OCI-LY1 (cell line): ENCODE data around the gene NGFR.
A peak's percentile ranks its signal among the peaks of the same experiment; 100 is the strongest.

Source experiments
- H2AFZ ChIP-seq: fragments of 200-600 bp; sonication (generic), shearing (Covaris generic); 2 replicates; pipeline ENCODE4 v1.6.0; 2014; ENCODE audit warnings: antibody characterized with exemption, mild to moderate bottlenecking, low read length
- H3F3A ChIP-seq: fragments of 200-600 bp; sonication (generic), shearing (Covaris generic); 2 replicates; pipeline ENCODE4 v1.6.0; 2014; ENCODE audit warnings: mild to moderate bottlenecking, antibody characterized with exemption, low read length, moderate library complexity; ENCODE audit not compliant: insufficient read depth
- H3K27ac ChIP-seq: fragments of 200-600 bp; sonication (generic); 2 replicates; pipeline ENCODE4 v1.5.1; 2014; ENCODE audit warnings: low read length, mixed run types, mild to moderate bottlenecking, low read depth; ENCODE audit not compliant: poor library complexity, severe bottlenecking
- H3K27me3 ChIP-seq: fragments of 200-600 bp; sonication (generic); 2 replicates; pipeline ENCODE4 v1.6.0; 2014; ENCODE audit warnings: antibody characterized with exemption, mild to moderate bottlenecking, low read length, moderate library complexity; ENCODE audit not compliant: insufficient read depth
- H3K36me3 ChIP-seq: fragments of 200-600 bp; sonication (generic); 2 replicates; pipeline ENCODE4 v1.6.1; 2014; ENCODE audit warnings: mild to moderate bottlenecking, antibody characterized with exemption, low read length, moderate library complexity, mixed read lengths; ENCODE audit not compliant: insufficient read depth
- H3K4me1 ChIP-seq: fragments of 200-600 bp; sonication (generic); 2 replicates; pipeline ENCODE4 v1.5.1; 2014; ENCODE audit warnings: mild to moderate bottlenecking, low read length, moderate library complexity; ENCODE audit not compliant: insufficient read depth, severe bottlenecking
- H3K4me2 ChIP-seq: fragments of 200-600 bp; sonication (generic), shearing (Covaris generic); 2 replicates; pipeline ENCODE4 v1.6.1; 2014; ENCODE audit warnings: low read length
- H3K4me3 ChIP-seq: fragments of 200-600 bp; sonication (generic); 2 replicates; pipeline ENCODE4 v1.5.1; 2014; ENCODE audit warnings: low read length, low read depth, mild to moderate bottlenecking, mixed read lengths; ENCODE audit not compliant: poor library complexity, severe bottlenecking
- H3K79me2 ChIP-seq: fragments of 200-600 bp; shearing (Covaris generic); 2 replicates; pipeline ENCODE4 v1.6.1; 2016; ENCODE audit warnings: mixed run types, low read length, mixed read lengths; ENCODE audit not compliant: insufficient read depth
- H3K9ac ChIP-seq: fragments of 200-600 bp; sonication (generic), shearing (Covaris generic); 2 replicates; pipeline ENCODE4 v1.6.1; 2014; ENCODE audit warnings: mild to moderate bottlenecking, low read length, mixed read lengths
- H3K9me2 ChIP-seq: fragments of 200-600 bp; sonication (generic), shearing (Covaris generic); 2 replicates; pipeline ENCODE4 v1.6.1; 2014; ENCODE audit warnings: low read depth, mild to moderate bottlenecking, low read length, mixed read lengths
- H3K9me3 ChIP-seq: fragments of 200-600 bp; shearing (Covaris generic); 2 replicates; pipeline ENCODE4 v1.6.1; 2014; ENCODE audit warnings: low read length, mixed read lengths
- H4K20me1 ChIP-seq: fragments of 200-600 bp; sonication (generic), shearing (Covaris generic); 2 replicates; pipeline ENCODE4 v1.6.0; 2016; ENCODE audit warnings: mild to moderate bottlenecking, low read length; ENCODE audit not compliant: insufficient read depth
- CTCF ChIP-seq: fragments of 200-600 bp; sonication (generic), shearing (Covaris generic); IDR thresholded peaks from 2 replicates; pipeline ENCODE4 v1.5.1; 2017; ENCODE audit warnings: mild to moderate bottlenecking, antibody characterized with exemption, low read length, moderate library complexity, mixed read lengths
- EZH2 ChIP-seq: fragments of 200-600 bp; sonication (generic), shearing (Covaris generic); IDR thresholded peaks from 2 replicates; pipeline ENCODE4 v1.8.0; 2017; ENCODE audit warnings: borderline replicate concordance, mixed run types, mild to moderate bottlenecking, antibody characterized with exemption, low read length, moderate library complexity, mixed read lengths

The NGFR gene

GRCh38 chr17:49450181-49450580 is 44.9 kb upstream of the NGFR start:
- Histone ChIP-seq H3K27me3 (peaks cover 10% of the 10 kb centered on the region), H3K9me2 (no peaks in the 10 kb centered on the region), H3K4me1 (peaks cover 6% of the 10 kb centered on the region), H3K36me3 (no peaks in the 10 kb centered on the region), H3K9ac (no peak overlapping the region), H2AFZ (no peak overlapping the region), H3K4me2 (no peak overlapping the region), H3K79me2 (no peaks in the 10 kb centered on the region), H3K9me3 (no peaks in the 10 kb centered on the region), H4K20me1 (no peaks in the 10 kb centered on the region), H3K4me3 (no peak overlapping the region), H3F3A (no peaks in the 10 kb centered on the region), H3K27ac (no peak overlapping the region)
- no peak for TF ChIP-seq EZH2
- no peak for TF ChIP-seq CTCF

DNA sequence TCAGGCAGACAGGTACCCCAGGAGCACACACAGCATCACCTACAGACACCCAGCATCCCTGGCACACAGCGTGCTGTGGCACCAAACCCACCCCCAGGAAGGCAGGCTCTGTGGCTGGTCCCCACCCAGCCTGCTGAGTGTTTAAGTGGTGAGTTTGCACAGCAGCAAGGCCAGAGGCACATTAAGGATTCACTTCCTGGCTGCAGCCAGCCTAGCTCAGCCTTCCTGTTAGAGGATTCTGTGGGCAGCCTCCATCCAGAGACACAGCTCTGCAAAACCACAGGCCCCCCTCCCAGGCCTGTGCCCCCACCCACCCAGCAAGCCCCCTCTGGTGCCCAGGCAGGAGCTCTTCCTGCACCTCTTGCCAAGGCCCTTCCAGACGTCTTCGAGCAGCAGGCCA is 44.4 kb upstream of the NGFR start:
- TF ChIP-seq CTCF (no peak), EZH2 (no peak)
- no peaks in the 10 kb centered on the region for H3K79me2 ChIP-seq

DNA sequence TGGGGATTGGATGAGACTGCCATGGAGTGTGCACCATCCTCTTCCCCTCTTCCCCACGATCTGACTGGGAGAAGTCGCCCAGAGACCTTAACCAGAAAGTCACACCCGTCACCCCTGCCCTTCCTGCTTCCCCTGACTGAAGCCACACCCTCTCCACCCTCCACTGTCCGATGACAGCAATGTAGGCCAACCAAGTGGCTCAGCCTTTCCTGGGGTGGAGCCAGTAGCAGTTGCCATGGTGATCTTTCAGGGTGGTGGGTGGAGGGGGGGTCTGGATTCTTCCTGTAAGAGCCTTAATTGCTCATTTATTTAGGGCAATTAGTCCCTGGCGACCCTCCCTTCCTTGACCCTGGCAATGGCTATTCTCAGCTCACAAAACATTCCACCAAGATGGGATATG is 42.9 kb upstream of the NGFR start:
- peaks cover 6% of the 10 kb centered on the region for H3K4me1 ChIP-seq
- no peak overlapping the region for H3K27ac ChIP-seq
- H3K36me3 ChIP-seq, result no peaks in the 10 kb centered on the region
- no peaks in the 10 kb centered on the region for H3K9me2 ChIP-seq
- no peak overlapping the region for H3K4me3 ChIP-seq
- H3K27me3 ChIP-seq, result peaks cover 12% of the 10 kb centered on the region
- TF ChIP-seq EZH2 (no peak), CTCF (no peak)
- H4K20me1 ChIP-seq, result no peaks in the 10 kb centered on the region
- H3K79me2 ChIP-seq, result no peaks in the 10 kb centered on the region
- H3K9ac ChIP-seq, result no peak overlapping the region
- H2AFZ ChIP-seq, result no peak overlapping the region
- H3F3A ChIP-seq, result no peaks in the 10 kb centered on the region
- H3K9me3 ChIP-seq, result no peaks in the 10 kb centered on the region
- H3K4me2 ChIP-seq, result peak overlapping the region; percentile 36; the same call in 1 of the 2 replicates

More for the DNA sequence above, 44.4 kb upstream of the NGFR start:
- Histone ChIP-seq H3K4me2 (no peak overlapping the region), H4K20me1 (no peaks in the 10 kb centered on the region), H2AFZ (no peak overlapping the region), H3K36me3 (no peaks in the 10 kb centered on the region), H3F3A (no peaks in the 10 kb centered on the region), H3K9ac (no peak overlapping the region), H3K4me3 (no peak overlapping the region), H3K9me2 (no peaks in the 10 kb centered on the region), H3K4me1 (peaks cover 6% of the 10 kb centered on the region), H3K27ac (no peak overlapping the region), H3K9me3 (no peaks in the 10 kb centered on the region), H3K27me3 (peaks cover 10% of the 10 kb centered on the region)
